ENCODE data around the gene DUS1L.

Gene DUS1L

GRCh38 chr17:82030470-82031302 is 34.9 kb downstream of the DUS1L start:
- peak overlapping the region; percentile 50 for H3K4me3 ChIP-seq (ENCODE audit: control insufficient read depth, low read depth, low read length)
- peak; percentile 38 for DNase-seq (ENCODE audit: low read depth)
- TF ChIP-seq, protein P1, sequence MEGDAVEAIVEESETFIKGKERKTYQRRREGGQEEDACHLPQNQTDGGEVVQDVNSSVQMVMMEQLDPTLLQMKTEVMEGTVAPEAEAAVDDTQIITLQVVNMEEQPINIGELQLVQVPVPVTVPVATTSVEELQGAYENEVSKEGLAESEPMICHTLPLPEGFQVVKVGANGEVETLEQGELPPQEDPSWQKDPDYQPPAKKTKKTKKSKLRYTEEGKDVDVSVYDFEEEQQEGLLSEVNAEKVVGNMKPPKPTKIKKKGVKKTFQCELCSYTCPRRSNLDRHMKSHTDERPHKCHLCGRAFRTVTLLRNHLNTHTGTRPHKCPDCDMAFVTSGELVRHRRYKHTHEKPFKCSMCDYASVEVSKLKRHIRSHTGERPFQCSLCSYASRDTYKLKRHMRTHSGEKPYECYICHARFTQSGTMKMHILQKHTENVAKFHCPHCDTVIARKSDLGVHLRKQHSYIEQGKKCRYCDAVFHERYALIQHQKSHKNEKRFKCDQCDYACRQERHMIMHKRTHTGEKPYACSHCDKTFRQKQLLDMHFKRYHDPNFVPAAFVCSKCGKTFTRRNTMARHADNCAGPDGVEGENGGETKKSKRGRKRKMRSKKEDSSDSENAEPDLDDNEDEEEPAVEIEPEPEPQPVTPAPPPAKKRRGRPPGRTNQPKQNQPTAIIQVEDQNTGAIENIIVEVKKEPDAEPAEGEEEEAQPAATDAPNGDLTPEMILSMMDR (IDR thresholded peaks at IDR 0.05; ENCODE audit: control insufficient read depth, insufficient read depth, low read depth, low read length, missing control alignments), result peak; percentile 84

DNA sequence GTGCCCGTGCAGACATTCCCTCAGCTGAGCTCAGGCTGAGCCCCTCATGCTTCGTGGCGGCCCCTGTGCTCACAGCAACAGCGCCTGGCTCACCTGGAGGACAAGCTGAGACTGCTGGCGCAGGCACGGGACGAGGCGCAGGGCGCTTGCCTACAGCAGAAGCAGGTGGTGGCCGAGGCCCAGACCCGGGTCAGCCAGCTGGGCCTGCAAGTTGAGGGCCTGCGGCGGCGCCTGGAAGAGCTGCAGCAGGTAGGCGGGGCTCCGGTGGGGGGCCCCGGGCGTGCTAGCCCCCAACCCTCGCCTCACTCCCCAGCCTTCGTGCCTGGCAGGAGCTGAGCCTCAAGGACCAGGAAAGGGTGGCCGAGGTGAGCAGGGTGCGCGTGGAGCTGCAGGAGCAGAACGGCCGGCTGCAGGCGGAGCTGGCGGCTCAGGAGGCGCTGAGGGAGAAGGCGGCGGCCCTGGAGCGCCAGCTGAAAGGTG is 35.6 kb downstream of the DUS1L start:
- H3K4me3 ChIP-seq (ENCODE audit: control insufficient read depth, low read depth, low read length), result no peak overlapping the region
- no peak for DNase-seq (ENCODE audit: low read depth)
- TF ChIP-seq, protein P1 (IDR thresholded peaks at IDR 0.05; ENCODE audit: control insufficient read depth, insufficient read depth, low read depth, low read length, missing control alignments), result no peak

GRCh38 chr17:82029391-82029790 is 36.2 kb downstream of the DUS1L start:
- H3K4me3 ChIP-seq (ENCODE audit: control insufficient read depth, low read depth, low read length), result no peak overlapping the region
- DNase-seq (ENCODE audit: low read depth), result no peak
- TF ChIP-seq, protein P1 (IDR thresholded peaks at IDR 0.05; ENCODE audit: control insufficient read depth, insufficient read depth, low read depth, low read length, missing control alignments), result no peak

DNA sequence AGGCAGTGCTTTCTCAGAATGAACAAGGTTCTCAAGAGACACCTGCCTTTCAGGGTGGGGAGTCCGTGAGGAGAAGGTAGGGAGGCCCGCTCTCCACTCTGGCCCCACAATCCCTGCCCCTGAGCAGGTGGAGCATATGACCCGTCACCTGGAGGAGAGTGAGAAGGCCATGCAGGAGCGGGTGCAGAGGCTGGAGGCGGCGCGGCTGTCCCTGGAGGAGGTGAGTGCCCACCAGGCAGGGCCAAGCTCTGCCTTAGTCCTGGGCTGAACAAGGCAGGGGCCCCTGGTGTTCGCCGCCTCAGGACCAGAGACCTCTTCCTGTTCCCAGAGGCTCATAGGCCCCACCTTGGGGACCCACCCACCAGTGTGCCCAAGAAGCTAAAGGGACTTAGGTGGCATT is 36.6 kb downstream of the DUS1L start:
- H3K4me3 ChIP-seq (ENCODE audit: control insufficient read depth, low read depth, low read length), result no peak overlapping the region
- TF ChIP-seq, protein P1 (IDR thresholded peaks at IDR 0.05; ENCODE audit: control insufficient read depth, insufficient read depth, low read depth, low read length, missing control alignments), result no peak
- no peak for DNase-seq (ENCODE audit: low read depth)

- TF ChIP-seq, protein P1 (IDR thresholded peaks at IDR 0.05; ENCODE audit: control insufficient read depth, insufficient read depth, low read depth, low read length, missing control alignments), result no peak
- H3K4me3 ChIP-seq (ENCODE audit: control insufficient read depth, low read depth, low read length), result no peak overlapping the region
- no peak for DNase-seq (ENCODE audit: low read depth)
Measured at GRCh38 chr17:82028246-82028645, 37.4 kb downstream of the DUS1L start.

DNA sequence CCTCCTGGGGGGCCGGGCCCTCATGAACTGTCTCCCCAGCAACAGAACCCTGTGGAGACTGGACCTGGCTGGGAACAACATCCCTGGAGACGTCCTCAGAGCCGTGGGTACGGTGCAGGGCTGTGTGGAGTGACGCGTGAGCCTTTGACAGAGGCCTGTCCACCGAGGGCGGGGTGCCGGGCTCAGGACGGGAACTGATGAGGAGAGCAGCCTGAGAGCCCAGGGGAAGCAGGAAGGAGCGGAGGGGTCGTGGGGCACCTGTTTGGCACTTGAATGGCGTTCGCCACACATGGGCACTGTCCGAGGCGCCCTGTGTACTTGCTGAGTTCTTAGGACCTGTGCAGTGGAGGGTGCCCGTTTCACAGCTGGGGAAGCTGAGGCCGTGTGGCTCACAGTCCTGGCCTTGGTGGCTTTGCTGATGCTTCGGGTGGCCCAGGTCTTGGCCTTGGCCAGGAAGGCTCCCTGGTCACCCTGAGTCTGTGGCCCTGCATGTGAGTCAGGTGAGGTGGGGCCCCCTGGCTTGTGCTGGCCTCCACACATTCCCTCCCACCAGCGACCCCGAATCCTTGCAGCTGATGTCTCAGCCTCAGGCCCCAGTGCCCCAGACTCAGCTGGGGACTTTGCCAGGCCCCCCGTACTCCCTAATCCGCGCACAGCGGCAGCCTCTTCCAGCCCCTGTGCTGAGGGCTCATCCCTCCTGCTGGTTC is 40.0 kb downstream of the DUS1L start:
- no peak overlapping the region for H3K4me3 ChIP-seq (ENCODE audit: control insufficient read depth, low read depth, low read length)
- DNase-seq (ENCODE audit: low read depth), result no peak
- TF ChIP-seq, protein P1 (IDR thresholded peaks at IDR 0.05; ENCODE audit: control insufficient read depth, insufficient read depth, low read depth, low read length, missing control alignments), result no peak
